Transverse colon (tissue), 4 donors: ENCODE measurements around the gene DMXL1.
"Not testable (repeated sequence)": the region's sequence is repeated elsewhere in the genome, so short reads cannot be mapped to it uniquely, and the experiment has no call there.

Source experiments
- CTCF ChIP-seq, 5 experiments: fragments of 200-600 bp in 3 of 5; fragments of 450-650 bp in 2 of 5; sonication (generic) in 3 of 5; IDR thresholded peaks; 1 replicate in 2 of 5; 2 replicates in 3 of 5; pipeline ENCODE4 v1.5.1; 2016 to 2017; ENCODE audit warnings: antibody characterized with exemption in 5 of 5, inconsistent platforms in 3 of 5, mild to moderate bottlenecking in 2 of 5, moderate library complexity in 1 of 5
- EP300 ChIP-seq: sonication (generic); formaldehyde crosslinking; IDR thresholded peaks from one replicate; pipeline ENCODE4 v1.6.1; 2017; ENCODE audit warnings: antibody characterized with exemption, low read depth
- POLR2A ChIP-seq: fragments of 450-650 bp; IDR thresholded peaks from one replicate; pipeline ENCODE4 v1.6.1; 2016; ENCODE audit warnings: antibody characterized with exemption, mild to moderate bottlenecking, moderate library complexity
- POLR2AphosphoS5 ChIP-seq, 3 donors: sonication (generic); formaldehyde crosslinking; IDR thresholded peaks; one replicate each; pipeline ENCODE4 v1.6.1; 2016; ENCODE audit warnings: antibody characterized with exemption in 3 of 3

- TF ChIP-seq CTCF (IDR thresholded peaks at IDR 0.05); EP300; POLR2AphosphoS5 (IDR thresholded peaks at IDR 0.05); POLR2A: not testable (repeated sequence)
Observed at GRCh38 chr5:119185512-119185911, 114.6 kb downstream of the DMXL1 start.
